Upper lobe of left lung (tissue), 4 donors: ENCODE results near the gene PCDHGA4.

Source experiments
- EP300 ChIP-seq, 4 donors: sonication (generic); formaldehyde crosslinking; IDR thresholded peaks; one replicate each; pipeline ENCODE4 v1.5.1; 2017; ENCODE audit warnings: antibody characterized with exemption in 4 of 4, control low read depth in 2 of 4
- POLR2A ChIP-seq, 4 donors: fragments of 450-650 bp; IDR thresholded peaks; one replicate each; pipeline ENCODE4 v1.5.1; 2016 to 2017; ENCODE audit warnings: antibody characterized with exemption in 4 of 4, mild to moderate bottlenecking in 2 of 4
- POLR2AphosphoS5 ChIP-seq, 2 donors: sonication (generic); formaldehyde crosslinking; IDR thresholded peaks; one replicate each; pipeline ENCODE4 v1.5.1; 2017; ENCODE audit warnings: antibody characterized with exemption in 2 of 2
- TF ChIP-seq, protein P1 (sequence below), 6 experiments: fragments of 450-650 bp in 4 of 6; fragments of 200-600 bp in 2 of 6; sonication (generic) in 2 of 6; IDR thresholded peaks; one replicate each; pipeline ENCODE4 v1.5.1; 2016 to 2019; ENCODE audit warnings: antibody characterized with exemption in 6 of 6

- TF ChIP-seq, protein P1, sequence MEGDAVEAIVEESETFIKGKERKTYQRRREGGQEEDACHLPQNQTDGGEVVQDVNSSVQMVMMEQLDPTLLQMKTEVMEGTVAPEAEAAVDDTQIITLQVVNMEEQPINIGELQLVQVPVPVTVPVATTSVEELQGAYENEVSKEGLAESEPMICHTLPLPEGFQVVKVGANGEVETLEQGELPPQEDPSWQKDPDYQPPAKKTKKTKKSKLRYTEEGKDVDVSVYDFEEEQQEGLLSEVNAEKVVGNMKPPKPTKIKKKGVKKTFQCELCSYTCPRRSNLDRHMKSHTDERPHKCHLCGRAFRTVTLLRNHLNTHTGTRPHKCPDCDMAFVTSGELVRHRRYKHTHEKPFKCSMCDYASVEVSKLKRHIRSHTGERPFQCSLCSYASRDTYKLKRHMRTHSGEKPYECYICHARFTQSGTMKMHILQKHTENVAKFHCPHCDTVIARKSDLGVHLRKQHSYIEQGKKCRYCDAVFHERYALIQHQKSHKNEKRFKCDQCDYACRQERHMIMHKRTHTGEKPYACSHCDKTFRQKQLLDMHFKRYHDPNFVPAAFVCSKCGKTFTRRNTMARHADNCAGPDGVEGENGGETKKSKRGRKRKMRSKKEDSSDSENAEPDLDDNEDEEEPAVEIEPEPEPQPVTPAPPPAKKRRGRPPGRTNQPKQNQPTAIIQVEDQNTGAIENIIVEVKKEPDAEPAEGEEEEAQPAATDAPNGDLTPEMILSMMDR (IDR thresholded peaks at IDR 0.05) = peak in 2 of 6 experiments; percentile 17 to 24
- TF ChIP-seq POLR2A (IDR thresholded peaks at IDR 0.05) (no peak), POLR2AphosphoS5 (IDR thresholded peaks at IDR 0.05) (no peak), EP300 (IDR thresholded peaks at IDR 0.05) (no peak)
Measured at GRCh38 chr5:141349917-141350619, 4.8 kb upstream of the PCDHGA4 start, which contains the start of gene PCDHGB1.
